ENCODE results near the gene KHDC4. TPM values are rescaled to one million over a fixed set of nuclear protein-coding genes. Genes with fewer than 3 reads are reported as not detected.
A peak's percentile ranks its signal among the peaks of the same experiment; 100 is the strongest.

Gene KHDC4
- total and polyA plus RNA-seq, 2 of the 13 experiments (the other 11 are each of a cell fraction or from before 2014, with no cell fraction given), result 33.5 to 92.0 TPM

- peaks cover 12% of the 10 kb centered on the region for H3K79me2 ChIP-seq (ENCODE audit: insufficient read depth, low read length)
- no TSS peak for BruUV-seq (replicated peaks)
- H2AFZ ChIP-seq (ENCODE audit: low read length), result no peak overlapping the region
- H3K4me1 ChIP-seq (ENCODE audit: insufficient read depth, low read length), result peaks cover 39% of the 10 kb centered on the region
- no peak overlapping the region for H3K9ac ChIP-seq (ENCODE audit: insufficient read depth, low read depth, low read length)
- 96% methylated on average over 8 of the region's 8 CpGs for WGBS (ENCODE audit: low lambda C conversion rate)
- no peaks in the 10 kb centered on the region for H3K27me3 ChIP-seq (ENCODE audit: control insufficient read depth in 1 of 2, insufficient read depth in 2 of 2, low read length in 2 of 2)
- FAIRE-seq (no peak), ATAC-seq (no peak), DNase-seq (ENCODE audit: low spot score) (no peak)
- intact Hi-C loops (cut with micrococcal nuclease; ENCODE audit: unreplicated experiment) (no loop called here), in situ Hi-C loops (cut with HindIII; ENCODE audit: extremely low pct_ligation_motif_present, low pct_unique_long_range_greater_than_20kb) (loop anchor here (10.0 kb wide), 1 partner anchor 117 kb away; the partner anchor contains the start of gene RAB25)
- H3K36me3 ChIP-seq (replicated peaks in 1 of 2; ENCODE audit: control insufficient read depth in 1 of 2, insufficient read depth in 2 of 2, low read length in 2 of 2), result peaks cover 23 to 48% of the 10 kb centered on the region in 2 experiments
- H3K27ac ChIP-seq (ENCODE audit: extremely low read length, insufficient read depth, low read length), result peak overlapping the region; percentile 30
- H3K4me3 ChIP-seq (replicated peaks in 1 of 3; ENCODE audit: insufficient read depth in 1 of 3, low read depth in 2 of 3, low read length in 3 of 3), result no peak overlapping the region
- ChIA-PET POLR2A (interaction anchor here (1.4 to 2.2 kb wide), 5 partner anchors 7 to 36 kb away, joined by 3 to 6 read pairs (median 5); partner anchors contain the start of gene ARHGEF2), CTCF (ENCODE audit: low intra/inter-chr PET ratio, low total read pairs) (no interaction called here)
- no peaks in the 10 kb centered on the region for H3K9me3 ChIP-seq (ENCODE audit: low read length)
- no peaks in the 10 kb centered on the region for H4K20me1 ChIP-seq (ENCODE audit: insufficient read depth, low read length)
- no peak overlapping the region for H3K4me2 ChIP-seq (ENCODE audit: low read depth, low read length)
- TF ChIP-seq HNRNPLL (IDR thresholded peaks at IDR 0.05; ENCODE audit: low read depth, low read length, poor library complexity, severe bottlenecking), result no peak
- TF ChIP-seq, protein P1, sequence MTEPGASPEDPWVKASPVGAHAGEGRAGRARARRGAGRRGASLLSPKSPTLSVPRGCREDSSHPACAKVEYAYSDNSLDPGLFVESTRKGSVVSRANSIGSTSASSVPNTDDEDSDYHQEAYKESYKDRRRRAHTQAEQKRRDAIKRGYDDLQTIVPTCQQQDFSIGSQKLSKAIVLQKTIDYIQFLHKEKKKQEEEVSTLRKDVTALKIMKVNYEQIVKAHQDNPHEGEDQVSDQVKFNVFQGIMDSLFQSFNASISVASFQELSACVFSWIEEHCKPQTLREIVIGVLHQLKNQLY (CRISPR knock-in tag; IDR thresholded peaks at IDR 0.05), result no peak
- no peak for TF ChIP-seq SAP130 (CRISPR knock-in tag; IDR thresholded peaks at IDR 0.05; ENCODE audit: low read depth)
- no peak for TF ChIP-seq POLR2AphosphoS2 (IDR thresholded peaks at IDR 0.05; ENCODE audit: low read depth, low read length)
- TF ChIP-seq TARDBP (CRISPR knock-in tag; IDR thresholded peaks at IDR 0.05), result no peak
- TF ChIP-seq ZFX (CRISPR knock-in tag; IDR thresholded peaks at IDR 0.05; ENCODE audit: low read depth), result no peak
- no peak for TF ChIP-seq MATR3 (CRISPR knock-in tag; IDR thresholded peaks at IDR 0.05)
- no peak for TF ChIP-seq HIC2 (CRISPR knock-in tag; IDR thresholded peaks at IDR 0.05; ENCODE audit: low read depth)
- no peak for TF ChIP-seq ZNF564 (CRISPR knock-in tag; IDR thresholded peaks at IDR 0.05)
- no peak for TF ChIP-seq GPN1 (CRISPR knock-in tag; IDR thresholded peaks at IDR 0.05; ENCODE audit: borderline replicate concordance)
- TF ChIP-seq SP140L (CRISPR knock-in tag; IDR thresholded peaks at IDR 0.05; ENCODE audit: borderline replicate concordance), result no peak
- TF ChIP-seq ZNF263 (CRISPR knock-in tag; IDR thresholded peaks at IDR 0.05), result no peak
- no peak for TF ChIP-seq ETV5 (CRISPR knock-in tag; IDR thresholded peaks at IDR 0.05; ENCODE audit: borderline replicate concordance)
- TF ChIP-seq NPAS2 (CRISPR knock-in tag; IDR thresholded peaks at IDR 0.05; ENCODE audit: borderline replicate concordance), result no peak
- no peak for TF ChIP-seq ZSCAN30 (CRISPR knock-in tag; IDR thresholded peaks at IDR 0.05)
- no peak for TF ChIP-seq MED1 (CRISPR knock-in tag; IDR thresholded peaks at IDR 0.05)
Observed at GRCh38 chr1:155947741-155948140, 13.5 kb upstream of the KHDC4 start.
